NOMO-1 (cell line): ENCODE measurements around the gene ATG12.
A peak's percentile ranks its signal among the peaks of the same experiment; 100 is the strongest.
"Not testable (repeated sequence)": the region's sequence is repeated elsewhere in the genome, so short reads cannot be mapped to it uniquely, and the experiment has no call there.

Experiments
- DNase-seq, 2 experiments: peaks; one replicate each; lab custom pipeline; 2025; ENCODE audit not compliant: unreplicated experiment in 2 of 2; lab: John Stamatoyannopoulos, UW

The ATG12 gene

DNA sequence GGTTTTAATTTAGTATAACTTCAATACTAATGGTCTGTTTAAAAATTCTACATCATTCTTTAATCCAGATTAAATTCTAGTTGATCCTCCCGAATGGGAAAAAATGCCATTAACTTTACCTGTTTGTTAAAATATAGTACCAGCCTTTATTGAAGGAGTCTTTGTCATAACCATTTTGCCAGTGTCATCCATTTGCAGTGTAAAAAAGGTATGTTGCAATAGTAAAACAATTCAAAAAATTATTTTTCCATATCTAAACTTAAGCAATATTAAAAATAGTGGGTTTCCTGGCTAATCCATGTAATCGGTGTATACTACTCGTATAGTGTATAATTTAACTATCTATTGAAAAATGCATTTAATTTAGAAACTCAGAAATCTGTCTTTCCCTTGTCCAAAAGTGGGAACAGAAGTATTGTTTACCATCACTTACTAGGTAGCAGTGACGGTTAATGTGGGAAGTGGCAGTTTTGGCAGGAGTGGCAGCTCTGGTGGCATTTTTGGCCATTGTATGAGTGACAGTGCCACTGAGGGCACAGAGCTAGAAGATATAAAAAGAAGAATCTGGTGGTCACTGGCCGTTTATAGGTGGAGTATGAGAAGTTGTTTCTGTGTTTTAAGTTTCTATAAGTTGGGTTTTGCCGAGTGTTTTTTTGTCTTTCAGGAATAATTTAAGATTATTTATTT, 2.2 kb upstream of the ATG12 start:
- DNase-seq = no peak

GRCh38 chr5:115842952-115843351, 1.6 kb upstream of the ATG12 start:
- DNase-seq = no peak

- DNase-seq = peak; percentile 57 to 58
These were observed 947 bp upstream of the ATG12 start for GRCh38 chr5:115842089-115842935.

DNA sequence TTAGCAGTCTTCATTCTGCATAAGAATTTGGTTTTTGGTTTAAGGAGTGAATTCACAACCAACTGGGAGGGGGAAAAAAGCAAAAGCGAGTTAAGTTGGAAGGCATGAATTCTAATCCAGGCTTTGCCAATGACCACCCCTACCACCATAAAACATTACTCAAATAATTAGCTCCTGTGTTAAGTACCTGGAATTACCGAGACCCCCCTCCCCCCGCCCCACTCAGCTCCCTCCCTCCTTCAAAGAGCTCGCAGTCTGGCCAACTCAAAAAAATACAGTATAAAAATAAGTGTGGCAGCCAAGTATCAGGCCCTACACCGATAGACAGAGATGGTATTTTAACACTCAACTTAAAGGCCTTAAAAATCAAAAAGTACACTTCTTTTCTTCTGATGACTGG, 492 bp downstream of the ATG12 start:
- DNase-seq = no peak

- peak; percentile 48 to 63 for DNase-seq
These were observed 2.4 kb downstream of the ATG12 start for GRCh38 chr5:115838885-115839518.

- no peak for DNase-seq
These were observed 5.9 kb downstream of the ATG12 start for GRCh38 chr5:115835481-115835880.

GRCh38 chr5:115831163-115831768, 10.1 kb downstream of the ATG12 start:
- peak in 1 of 2 experiments; percentile 34 for DNase-seq

GRCh38 chr5:115829913-115830312, 11.5 kb downstream of the ATG12 start:
- no peak for DNase-seq

DNA sequence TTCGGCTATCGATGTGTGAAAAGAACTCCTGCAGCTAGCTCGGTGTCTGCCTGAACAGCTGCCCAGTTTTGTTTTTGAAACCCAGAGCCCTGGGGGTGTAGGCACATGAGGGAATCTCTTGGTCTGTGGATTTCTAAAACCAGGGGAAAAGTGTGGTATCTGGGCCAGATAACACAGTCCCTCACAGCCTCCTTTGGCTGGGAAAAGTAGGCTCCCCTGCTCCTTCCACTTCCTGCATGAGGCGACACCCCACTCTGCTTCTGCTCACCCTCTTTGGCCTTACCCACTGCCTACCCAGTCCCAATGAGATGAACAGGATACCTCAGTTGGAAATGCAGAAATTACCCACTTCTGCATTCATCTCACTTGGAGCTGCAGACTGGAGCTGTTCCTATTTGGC, 15.4 kb downstream of the ATG12 start:
- DNase-seq = no peak

DNA sequence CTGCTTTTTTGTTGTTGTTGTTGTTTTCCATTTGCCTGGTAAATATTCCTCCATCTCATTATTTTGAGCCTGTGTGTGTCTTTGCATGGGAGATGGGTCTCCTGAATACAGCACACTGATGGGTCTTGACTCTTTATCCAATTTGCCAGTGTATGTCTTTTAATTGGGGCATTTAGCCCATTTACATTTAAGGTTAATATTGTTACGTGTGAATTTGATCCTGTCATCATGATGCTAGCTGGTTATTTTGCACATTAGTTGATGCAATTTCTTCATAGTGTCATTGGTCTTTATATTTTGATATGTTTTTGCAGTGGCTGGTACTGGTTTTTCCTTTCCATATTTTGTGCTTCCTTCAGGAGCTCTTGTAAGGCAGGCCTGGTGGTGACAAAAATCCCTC, 16.4 kb downstream of the ATG12 start:
- not testable (repeated sequence) for DNase-seq

DNA sequence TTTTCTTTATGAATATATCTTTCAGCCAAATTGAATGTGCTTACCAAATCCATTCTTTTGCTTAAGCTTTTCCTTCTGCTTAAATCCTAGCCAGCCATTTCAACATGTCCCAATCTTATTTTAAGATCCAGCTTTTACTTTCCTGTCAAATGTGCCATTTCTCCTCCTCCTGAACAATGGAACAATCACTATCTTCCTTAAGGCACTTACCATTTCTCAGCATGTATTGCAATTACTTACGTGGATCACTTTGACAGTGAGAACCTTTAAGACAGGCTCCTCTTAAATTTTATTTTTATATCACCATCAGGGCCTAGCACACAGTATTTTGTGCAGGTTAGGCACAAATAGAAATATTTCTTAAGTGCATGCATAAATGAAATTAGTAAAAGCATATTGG, 20.5 kb downstream of the ATG12 start:
- no peak for DNase-seq

- no peak for DNase-seq
These were observed 22.5 kb downstream of the ATG12 start for GRCh38 chr5:115818821-115819220.

- no peak for DNase-seq
These were observed 24.0 kb downstream of the ATG12 start for GRCh38 chr5:115817386-115817785.

GRCh38 chr5:115816226-115817081, 24.9 kb downstream of the ATG12 start, which contains the start of gene CDO1:
Gene CDO1 (minus strand): TSS chr5:115816659. CDS start chr5:115816397, 262 bp downstream.
- no peak for DNase-seq

DNA sequence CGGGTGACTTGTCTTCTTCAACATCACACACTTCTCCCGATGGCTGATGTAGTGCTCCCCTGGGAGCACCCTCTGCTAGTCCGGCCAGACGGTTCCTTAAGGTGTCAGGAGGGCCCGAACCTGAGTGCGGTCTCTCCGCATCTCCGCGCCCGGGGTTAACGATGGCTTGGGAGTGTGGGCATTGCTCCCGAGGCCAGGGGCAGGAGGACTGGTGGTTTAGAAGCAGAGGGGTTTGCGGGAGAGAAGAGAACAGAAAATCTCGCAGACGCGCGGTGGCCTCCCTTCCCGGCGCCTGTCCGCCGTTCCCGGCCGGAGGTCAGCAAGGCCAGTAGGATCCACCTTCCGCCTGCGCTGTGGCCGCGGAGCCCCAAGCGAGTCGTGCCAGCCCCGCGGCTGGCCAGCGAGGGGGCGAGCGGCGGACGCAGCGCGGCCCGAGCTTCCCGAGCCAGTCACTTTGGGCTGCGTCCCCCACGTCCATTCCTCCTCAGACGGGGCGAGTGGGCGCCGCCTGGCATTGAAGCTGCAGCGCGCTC, 25.6 kb downstream of the ATG12 start:
- DNase-seq = no peak

DNA sequence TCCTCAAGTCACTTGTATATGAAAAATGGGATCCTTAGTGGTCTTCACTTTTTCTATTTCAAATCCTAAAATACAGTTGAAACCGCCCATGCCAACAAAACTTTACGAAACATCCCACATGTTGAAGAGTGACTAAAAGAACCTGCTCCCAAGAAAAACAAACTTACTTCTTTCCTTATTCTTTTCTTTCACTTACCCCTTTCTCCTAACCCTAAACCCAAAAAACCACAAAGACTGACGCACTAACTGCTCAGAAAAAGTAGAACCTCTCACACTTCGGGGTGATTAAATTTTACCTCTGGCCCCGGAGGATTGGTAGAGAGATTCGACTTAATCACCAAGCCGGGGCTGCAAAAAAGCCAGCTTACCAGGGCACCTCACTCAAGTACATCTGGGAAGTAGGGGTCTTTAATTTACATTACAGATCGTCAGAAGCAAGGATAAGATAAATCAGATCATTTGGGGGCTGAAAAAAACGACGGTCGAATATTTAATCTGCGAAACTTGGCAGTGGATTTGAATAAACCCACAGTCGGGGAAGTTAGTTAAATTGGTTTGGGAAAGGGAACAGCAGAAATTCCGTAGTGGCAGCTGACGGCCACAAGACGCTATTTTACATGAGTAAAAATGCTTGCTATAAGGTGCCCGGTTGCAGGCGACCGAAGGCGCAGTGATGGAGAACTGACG, 26.2 kb downstream of the ATG12 start:
- DNase-seq = no peak

GRCh38 chr5:115813719-115814118, 27.6 kb downstream of the ATG12 start:
- no peak for DNase-seq

DNA sequence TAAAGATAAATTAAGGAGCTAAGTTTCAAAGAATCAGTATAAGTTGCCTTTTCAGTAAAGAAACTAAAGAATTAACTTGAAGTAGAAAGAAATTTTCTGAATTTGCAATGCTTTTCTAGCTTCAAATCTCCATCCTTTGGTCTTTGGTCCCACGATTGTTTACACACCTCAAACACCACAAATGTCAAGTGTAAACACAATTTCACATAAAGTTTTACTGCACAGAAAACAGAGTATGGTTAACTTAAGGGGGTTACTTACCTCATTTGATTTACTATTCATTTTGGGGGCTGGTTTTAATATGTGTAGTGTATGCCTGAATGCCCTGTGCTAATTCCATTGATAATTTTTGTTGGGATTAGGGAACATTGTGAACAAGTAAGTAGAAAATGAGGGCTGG, 29.0 kb downstream of the ATG12 start:
- no peak for DNase-seq

DNA sequence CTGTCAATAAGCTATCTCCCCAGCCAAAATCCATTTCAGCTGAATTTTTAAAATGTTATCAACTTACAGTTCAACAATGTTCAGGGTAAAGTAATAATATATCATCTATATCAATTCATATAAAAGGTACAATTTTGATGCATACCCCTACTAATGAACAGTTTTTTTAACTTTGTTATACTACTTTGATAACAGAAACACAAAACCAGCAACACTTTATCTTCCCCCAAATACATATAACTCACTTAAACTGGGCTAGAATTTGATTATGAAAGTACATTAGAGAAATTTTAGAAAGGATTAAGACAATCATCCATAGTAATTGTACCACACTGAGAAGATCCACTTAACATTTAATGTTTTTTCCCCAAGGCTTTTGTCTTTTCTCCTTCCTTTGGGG, 30.0 kb downstream of the ATG12 start:
- no peak for DNase-seq
